Lung (tissue), 12 donors: ENCODE results near the gene USH2A. TPM values are rescaled to one million over a fixed set of nuclear protein-coding genes. Genes with fewer than 3 reads are reported as not detected.

ENCODE experiments used
- ATAC-seq: fragments of 200-7000 bp; cut with Tn5 transposase; one replicate; pipeline ENCODE4 v1.9.1; 2020; ENCODE audit warnings: moderate number of reproducible peaks; ENCODE audit not compliant: insufficient read depth, low FRiP score
- DNase-seq, 3 donors: peaks; one replicate each; pipeline ENCODE4 v3.0.0-alpha.2; 2013 to 2017
- H3K27ac ChIP-seq, 2 donors: one replicate each; pipeline ENCODE4 v1.5.1; 2013; ENCODE audit warnings: mild to moderate bottlenecking in 2 of 2, moderate library complexity in 2 of 2, control low read depth in 1 of 2, inconsistent platforms in 1 of 2, low read depth in 1 of 2, low read length in 1 of 2
- H3K27me3 ChIP-seq, 3 donors: one replicate each; pipeline ENCODE4 v1.5.1; 2013; ENCODE audit warnings: low read length in 2 of 3; ENCODE audit not compliant: control insufficient read depth in 3 of 3, insufficient read depth in 3 of 3
- H3K36me3 ChIP-seq, 4 donors: one replicate each; pipeline ENCODE4 v1.5.1; 2013; ENCODE audit warnings: low read length in 4 of 4, mild to moderate bottlenecking in 1 of 4, moderate library complexity in 1 of 4; ENCODE audit not compliant: control insufficient read depth in 4 of 4, insufficient read depth in 4 of 4
- H3K4me1 ChIP-seq, 5 donors: one replicate each; pipeline ENCODE4 v1.5.1; 2013; ENCODE audit warnings: low read length in 5 of 5, mild to moderate bottlenecking in 2 of 5, moderate library complexity in 1 of 5; ENCODE audit not compliant: control insufficient read depth in 5 of 5, insufficient read depth in 5 of 5
- H3K4me3 ChIP-seq: one replicate; pipeline ENCODE4 v1.5.1; 2013; ENCODE audit warnings: mild to moderate bottlenecking, control low read depth, moderate library complexity
- H3K9ac ChIP-seq, 2 donors: one replicate each; pipeline ENCODE4 v1.5.1; 2013; ENCODE audit warnings: low read length in 2 of 2, control low read depth in 1 of 2; ENCODE audit not compliant: insufficient read depth in 1 of 2
- H3K9me3 ChIP-seq, 4 donors: one replicate each; pipeline ENCODE4 v1.5.1; 2013; ENCODE audit warnings: low read length in 3 of 4, mild to moderate bottlenecking in 1 of 4, moderate library complexity in 1 of 4; ENCODE audit not compliant: control insufficient read depth in 4 of 4, insufficient read depth in 3 of 4
- CTCF ChIP-seq: IDR thresholded peaks from 2 replicates; pipeline ENCODE4 v1.5.1; 2012; ENCODE audit warnings: mild to moderate bottlenecking; ENCODE audit errors: control extremely low read depth, extremely low read depth
- WGBS, 2 donors: extraction: QIAGEN DNeasy Blood & Tissue Kit; methylation state at CpG; one replicate each; pipeline ENCODE4 v1.1.7; 2013; 5-methylcytosine and 5-hydroxymethylcytosine counted together
- polyA plus RNA-seq, 2 donors: library from polyadenylated mRNA; stranded (reverse); fragments of 200-250 nt; gene quantifications; one replicate each; pipeline ENCODE4 v1.2.1, GENCODE V29; 2013
- total RNA-seq, 2 donors: library from RNA; depleted of rRNA in 1 of 2; stranded (reverse); fragments of >200 nt in 1 of 2; gene quantifications; one replicate each; pipeline ENCODE4 v1.2.1, GENCODE V29; 2014 to 2021
- donor health status: control.
- donor health status: control.
- donor health status: Bipolar disorder and iron deficiency.
- donor health status: healthy.
- donor health status: DM: yes; HTN: yes; CAD: no.

USH2A gene
- total and polyA plus RNA-seq, 4 donors = under 0.01 to 0.11 TPM; not detected in 2

GRCh38 chr1:216290074-216290473 is 133.2 kb downstream of the USH2A start:
- Histone ChIP-seq H3K27ac (no peak overlapping the region), H3K36me3 (no peaks in the 10 kb centered on the region), H3K9me3 (peaks cover 0 to 8% (median 0%) of the 10 kb centered on the region in 4 donors), H3K9ac (no peak overlapping the region), H3K4me3 (no peak overlapping the region), H3K4me1 (peaks cover 0 to 3% (median 0%) of the 10 kb centered on the region in 5 donors), H3K27me3 (no peaks in the 10 kb centered on the region)
- ATAC-seq (no peak), DNase-seq (no peak)
- TF ChIP-seq CTCF = no peak
- WGBS, 2 donors = 50 to 87% methylated on average over 3 of the region's 3 CpGs

- H3K4me1 ChIP-seq = no peaks in the 10 kb centered on the region
- H3K36me3 ChIP-seq = no peaks in the 10 kb centered on the region
- 64 to 91% methylated on average over 3 of the region's 3 CpGs for WGBS, 2 donors
- TF ChIP-seq CTCF = no peak
- H3K27ac ChIP-seq = no peak overlapping the region
- H3K9ac ChIP-seq = no peak overlapping the region
- H3K9me3 ChIP-seq = peaks cover 0 to 10% (median 0%) of the 10 kb centered on the region in 4 donors
- DNase-seq = no peak
- H3K27me3 ChIP-seq = no peaks in the 10 kb centered on the region
- no peak overlapping the region for H3K4me3 ChIP-seq
- no peak for ATAC-seq
Observed at GRCh38 chr1:216285052-216285451, 138.2 kb downstream of the USH2A start.

GRCh38 chr1:216281757-216282156 is 141.5 kb downstream of the USH2A start:
- Histone ChIP-seq H3K4me3 (no peak overlapping the region), H3K4me1 (no peaks in the 10 kb centered on the region), H3K27me3 (no peaks in the 10 kb centered on the region), H3K9ac (no peak overlapping the region), H3K36me3 (no peaks in the 10 kb centered on the region), H3K9me3 (peaks cover 0 to 10% (median 0%) of the 10 kb centered on the region in 4 donors), H3K27ac (no peak overlapping the region)
- ATAC-seq (no peak), DNase-seq (no peak)
- no peak for TF ChIP-seq CTCF
- 89 to 92% methylated on average over 2 of the region's 2 CpGs for whole genome bisulfite sequencing, 2 donors
